GM12874 (cell line): ENCODE data around the gene MYO18A.

ENCODE experiments used
- TF ChIP-seq, protein P1 (sequence below): IDR thresholded peaks from 2 replicates; pipeline ENCODE4 v1.5.1; 2011; ENCODE audit warnings: low read depth, mild to moderate bottlenecking, control low read depth, low read length, moderate library complexity; ENCODE audit not compliant: insufficient read depth

MYO18A gene

DNA sequence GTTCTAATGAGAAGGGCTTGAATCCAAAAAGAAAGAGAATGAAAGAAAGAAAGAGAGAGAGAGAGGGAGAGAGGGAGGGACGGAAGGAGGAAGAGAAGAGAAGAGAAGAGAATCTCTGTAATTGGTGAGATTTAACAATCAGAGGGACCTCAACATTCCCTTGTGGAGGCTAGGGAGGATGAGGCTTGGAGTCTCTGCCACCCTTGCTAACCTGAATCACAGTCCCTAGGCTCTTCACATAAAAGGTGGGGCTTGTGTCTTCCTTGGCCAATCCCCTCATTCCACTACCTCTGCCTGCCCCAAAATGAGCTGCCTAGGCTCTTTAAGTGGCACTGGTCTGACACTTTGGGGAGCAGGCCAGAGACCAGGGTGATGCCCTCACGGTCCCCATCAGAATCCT lies 107.2 kb downstream of the MYO18A start:
- TF ChIP-seq, protein P1, sequence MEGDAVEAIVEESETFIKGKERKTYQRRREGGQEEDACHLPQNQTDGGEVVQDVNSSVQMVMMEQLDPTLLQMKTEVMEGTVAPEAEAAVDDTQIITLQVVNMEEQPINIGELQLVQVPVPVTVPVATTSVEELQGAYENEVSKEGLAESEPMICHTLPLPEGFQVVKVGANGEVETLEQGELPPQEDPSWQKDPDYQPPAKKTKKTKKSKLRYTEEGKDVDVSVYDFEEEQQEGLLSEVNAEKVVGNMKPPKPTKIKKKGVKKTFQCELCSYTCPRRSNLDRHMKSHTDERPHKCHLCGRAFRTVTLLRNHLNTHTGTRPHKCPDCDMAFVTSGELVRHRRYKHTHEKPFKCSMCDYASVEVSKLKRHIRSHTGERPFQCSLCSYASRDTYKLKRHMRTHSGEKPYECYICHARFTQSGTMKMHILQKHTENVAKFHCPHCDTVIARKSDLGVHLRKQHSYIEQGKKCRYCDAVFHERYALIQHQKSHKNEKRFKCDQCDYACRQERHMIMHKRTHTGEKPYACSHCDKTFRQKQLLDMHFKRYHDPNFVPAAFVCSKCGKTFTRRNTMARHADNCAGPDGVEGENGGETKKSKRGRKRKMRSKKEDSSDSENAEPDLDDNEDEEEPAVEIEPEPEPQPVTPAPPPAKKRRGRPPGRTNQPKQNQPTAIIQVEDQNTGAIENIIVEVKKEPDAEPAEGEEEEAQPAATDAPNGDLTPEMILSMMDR = no peak

DNA sequence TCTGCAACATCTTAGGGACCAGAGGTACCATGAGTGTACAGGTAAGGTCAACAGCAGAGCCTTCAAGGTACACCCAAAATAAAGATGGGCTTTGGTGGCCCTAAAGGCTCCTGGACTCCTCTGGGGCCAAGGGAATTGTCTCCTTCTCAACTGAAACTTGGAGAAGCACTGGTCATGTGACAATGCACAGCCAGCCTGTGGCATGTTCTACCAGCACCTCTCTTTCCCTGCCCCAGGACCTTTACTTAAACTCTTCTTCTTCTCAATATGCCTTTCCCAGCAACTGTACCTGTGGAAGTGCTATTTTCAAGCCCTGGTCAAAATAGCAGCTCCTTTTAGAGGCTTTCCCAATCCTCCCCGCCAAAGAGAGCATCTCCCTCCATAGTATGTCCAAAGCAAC lies 108.9 kb downstream of the MYO18A start:
- TF ChIP-seq, protein P1 = no peak

DNA sequence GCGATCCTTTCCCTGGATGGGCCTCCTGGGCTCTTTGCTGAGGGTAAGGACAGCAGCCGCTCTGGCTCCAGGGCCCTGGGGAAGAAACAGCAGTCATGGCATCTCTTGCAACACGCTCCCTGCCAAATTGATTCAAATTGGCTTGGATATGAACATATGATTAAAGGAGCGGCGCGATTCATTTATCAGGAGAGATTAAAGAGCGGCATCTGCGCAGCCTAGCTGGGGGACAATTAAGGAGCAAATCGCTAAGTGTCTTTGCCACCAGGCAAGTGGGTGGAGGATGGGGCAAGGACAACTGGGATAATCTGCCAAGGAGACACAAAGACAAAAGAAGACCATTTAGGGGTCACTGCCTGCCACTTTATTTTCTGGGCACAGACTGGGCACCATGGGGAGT lies 109.4 kb downstream of the MYO18A start:
- TF ChIP-seq, protein P1 = no peak

DNA sequence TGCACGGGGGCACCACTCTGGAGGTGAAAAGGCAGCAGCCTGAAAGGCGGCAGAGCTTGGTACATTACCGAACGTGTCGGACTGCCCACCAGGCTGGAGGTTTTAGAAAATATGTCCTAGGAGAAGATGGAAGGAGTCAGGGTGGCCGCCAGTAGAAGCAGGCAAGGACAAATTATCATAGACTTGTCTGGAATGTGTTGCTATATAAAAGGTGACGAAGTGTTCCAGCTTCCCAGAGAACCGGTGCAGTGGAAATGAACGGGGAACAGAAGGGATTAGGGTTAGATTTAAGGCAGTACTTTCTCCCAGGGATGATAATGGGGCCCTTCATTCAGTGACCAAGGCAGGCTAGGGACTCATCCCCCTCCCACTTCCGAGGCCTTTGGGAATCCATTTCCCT lies 109.9 kb downstream of the MYO18A start:
- TF ChIP-seq, protein P1 = no peak

DNA sequence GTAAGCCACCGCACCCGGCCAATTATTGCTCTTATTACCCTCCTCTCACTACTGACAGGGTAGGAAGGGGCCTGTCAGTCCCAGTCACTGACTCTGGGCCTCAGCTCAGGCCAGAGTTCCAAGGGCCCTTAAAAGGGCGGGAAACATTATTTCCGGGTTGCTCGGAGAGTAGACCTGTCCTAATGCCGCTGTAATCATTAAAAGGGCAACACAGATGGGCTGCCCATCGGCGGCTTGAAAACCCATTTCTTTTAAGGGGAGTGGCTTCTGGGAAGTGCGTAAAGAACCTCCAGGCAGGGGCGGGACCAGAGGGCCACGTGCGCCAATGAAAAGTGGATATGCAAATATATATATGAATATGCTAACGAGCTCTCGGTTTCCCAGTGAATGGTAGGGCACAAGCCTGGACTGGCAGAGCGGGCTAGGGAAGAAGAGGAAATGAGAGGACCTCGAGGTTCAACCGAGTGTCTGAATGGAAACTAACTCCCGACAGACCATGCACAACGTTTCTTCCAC lies 110.6 kb downstream of the MYO18A start:
- TF ChIP-seq, protein P1 = no peak

DNA sequence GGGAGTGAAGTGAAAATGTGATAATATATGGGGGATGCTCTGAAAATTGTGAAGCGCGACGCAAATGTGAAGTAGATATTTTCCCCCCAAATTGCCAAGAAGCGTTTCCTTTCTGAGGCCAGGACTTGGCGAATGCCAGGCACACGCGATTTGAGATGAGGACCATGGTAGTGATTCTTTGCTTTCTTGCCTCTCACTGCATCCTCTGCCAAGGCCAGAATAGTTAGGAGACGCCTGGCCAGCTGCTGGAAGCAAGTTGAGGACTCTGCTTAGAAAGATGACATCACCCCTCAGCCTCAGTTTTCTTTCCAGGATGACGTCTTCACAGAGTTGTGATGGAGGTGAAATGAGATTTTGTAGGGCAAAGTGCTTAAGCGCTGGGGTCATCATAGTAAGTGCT lies 111.4 kb downstream of the MYO18A start:
- TF ChIP-seq, protein P1 = no peak

DNA sequence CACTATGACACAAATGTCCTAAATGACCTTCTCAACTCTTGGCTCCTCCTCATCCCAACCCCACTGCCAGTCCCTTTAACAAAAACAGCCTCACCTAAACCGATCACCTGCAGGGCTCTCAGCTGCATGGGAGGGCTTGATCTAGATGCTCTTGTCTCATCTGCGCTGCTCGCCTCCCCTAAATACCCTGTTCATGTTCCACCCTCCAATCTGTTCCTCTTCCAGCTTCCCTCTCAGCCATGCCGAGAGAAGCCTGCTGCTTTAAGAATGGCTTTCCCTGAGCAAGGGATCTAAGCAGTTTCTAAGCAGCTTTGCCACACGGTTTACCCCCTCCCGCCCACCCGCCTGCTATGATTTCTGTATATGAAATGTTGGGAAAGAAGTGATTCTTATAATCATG lies 113.6 kb downstream of the MYO18A start:
- TF ChIP-seq, protein P1 = no peak

DNA sequence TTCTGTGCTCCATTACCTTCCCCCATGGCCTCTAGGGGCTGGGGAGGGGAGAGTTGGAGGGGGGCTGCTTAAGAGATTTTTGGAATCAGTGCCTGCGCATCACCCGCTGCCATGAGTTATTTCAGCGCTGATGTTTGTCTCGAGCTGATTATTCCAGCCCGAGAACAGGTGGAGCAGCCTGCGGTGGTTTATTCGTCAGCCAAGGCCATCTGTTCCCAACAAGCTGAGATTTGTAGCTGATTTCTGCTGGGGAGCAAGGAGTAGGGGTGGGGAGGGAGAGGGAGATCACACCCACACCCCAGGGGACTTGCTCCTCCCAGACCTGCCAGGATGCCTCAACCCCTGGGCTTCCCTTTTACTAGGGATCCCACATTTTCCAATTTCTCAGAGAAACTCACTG lies 114.2 kb downstream of the MYO18A start:
- TF ChIP-seq, protein P1 = no peak
